ENCODE results near the gene DDX60.
A peak's percentile ranks its signal among the peaks of the same experiment; 100 is the strongest.
"Not testable (repeated sequence)": the region's sequence is repeated elsewhere in the genome, so short reads cannot be mapped to it uniquely, and the experiment has no call there.

The DDX60 gene

GRCh38 chr4:168318266-168318895, at the start of gene DDX60:
TSS of gene DDX60 (minus strand) at chr4:168318752. CDS start at chr4:168311259, 7,493 bp downstream.
- peak; percentile 86 for DNase-seq

- no peak for DNase-seq
Measured at GRCh38 chr4:168367065-168367464, 48.5 kb upstream of the DDX60 start.

- no peak for DNase-seq
Measured at GRCh38 chr4:168362025-168362401, 43.5 kb upstream of the DDX60 start.

GRCh38 chr4:168361365-168362024, 42.9 kb upstream of the DDX60 start:
- DNase-seq: no peak

GRCh38 chr4:168360271-168360670, 41.7 kb upstream of the DDX60 start:
- DNase-seq: no peak

- no peak for DNase-seq
Measured at GRCh38 chr4:168357941-168358340, 39.4 kb upstream of the DDX60 start.

- DNase-seq: no peak
Measured at GRCh38 chr4:168353746-168354145, 35.2 kb upstream of the DDX60 start.

- DNase-seq: no peak
Measured at GRCh38 chr4:168337550-168337940, 19.0 kb upstream of the DDX60 start.

GRCh38 chr4:168336837-168337549, 18.4 kb upstream of the DDX60 start:
- DNase-seq: no peak

- DNase-seq: no peak
Measured at GRCh38 chr4:168335621-168336020, 17.1 kb upstream of the DDX60 start.

- no peak for DNase-seq
Measured at GRCh38 chr4:168334053-168334452, 15.5 kb upstream of the DDX60 start.

- not testable (repeated sequence) for DNase-seq
Measured at GRCh38 chr4:168330575-168330974, 12.0 kb upstream of the DDX60 start.

- DNase-seq: no peak
Measured at GRCh38 chr4:168325591-168325990, 7.0 kb upstream of the DDX60 start.

GRCh38 chr4:168321006-168321405, 2.5 kb upstream of the DDX60 start:
- DNase-seq: no peak

- DNase-seq: no peak
Measured at GRCh38 chr4:168319486-168320019, 1.0 kb upstream of the DDX60 start.

GRCh38 chr4:168317621-168318020, 931 bp downstream of the DDX60 start:
- no peak for DNase-seq

GRCh38 chr4:168309781-168310180, 8.8 kb downstream of the DDX60 start:
- DNase-seq: no peak

GRCh38 chr4:168308912-168309311, 9.6 kb downstream of the DDX60 start:
- no peak for DNase-seq

- no peak for DNase-seq
Measured at GRCh38 chr4:168306476-168306875, 12.1 kb downstream of the DDX60 start.

GRCh38 chr4:168304744-168305459, 13.7 kb downstream of the DDX60 start:
- DNase-seq: peak; percentile 46

- not testable (repeated sequence) for DNase-seq
Measured at GRCh38 chr4:168303430-168303829, 15.1 kb downstream of the DDX60 start.

GRCh38 chr4:168293386-168293975, 25.1 kb downstream of the DDX60 start:
- DNase-seq: no peak

GRCh38 chr4:168291242-168291641, 27.3 kb downstream of the DDX60 start:
- DNase-seq: no peak

All from eye (tissue), 1 donor.